SK-N-SH (cell line): ENCODE data around the gene ELAC1.

ENCODE experiments used
- CHD2 ChIP-seq: fragments of 150-350 bp; IDR thresholded peaks from 2 replicates; pipeline ENCODE4 v1.6.1; 2018; ENCODE audit warnings: low read length; ENCODE audit not compliant: partially characterized antibody
- EP300 ChIP-seq, 2 experiments: IDR thresholded peaks; 2 replicates each; pipeline versions ENCODE4 v1.4.0 to v1.6.1; 2012; ENCODE audit warnings: borderline replicate concordance in 1 of 2, low read depth in 1 of 2, low read length in 1 of 2
- GABPA ChIP-seq: IDR thresholded peaks from 2 replicates; pipeline ENCODE4 v1.4.0; 2012; ENCODE audit warnings: low read depth, mild to moderate bottlenecking
- GATA2 ChIP-seq: sonication (generic); formaldehyde crosslinking; IDR thresholded peaks from 2 replicates; pipeline ENCODE4 v1.5.0; 2020; ENCODE audit warnings: mild to moderate bottlenecking, missing genetic modification reagents
- RAD21 ChIP-seq: IDR thresholded peaks from 2 replicates; pipeline ENCODE4 v1.6.1; 2012; ENCODE audit warnings: mild to moderate bottlenecking, low read length
- SIN3A ChIP-seq: IDR thresholded peaks from 2 replicates; pipeline ENCODE4 v1.6.1; 2012; ENCODE audit warnings: low read depth, mild to moderate bottlenecking, low read length, moderate library complexity, borderline replicate concordance
- SMC3 ChIP-seq: IDR thresholded peaks from 2 replicates; pipeline ENCODE4 v1.6.1; 2012; ENCODE audit warnings: low read depth, low read length, improper control_type of control experiment
- TF ChIP-seq, protein P1 (sequence below): fragments of 200-600 bp; sonication (generic); IDR thresholded peaks from 2 replicates; pipeline ENCODE4 v1.6.1; 2017; ENCODE audit warnings: antibody characterized with exemption, mild to moderate bottlenecking, moderate library complexity

DNA sequence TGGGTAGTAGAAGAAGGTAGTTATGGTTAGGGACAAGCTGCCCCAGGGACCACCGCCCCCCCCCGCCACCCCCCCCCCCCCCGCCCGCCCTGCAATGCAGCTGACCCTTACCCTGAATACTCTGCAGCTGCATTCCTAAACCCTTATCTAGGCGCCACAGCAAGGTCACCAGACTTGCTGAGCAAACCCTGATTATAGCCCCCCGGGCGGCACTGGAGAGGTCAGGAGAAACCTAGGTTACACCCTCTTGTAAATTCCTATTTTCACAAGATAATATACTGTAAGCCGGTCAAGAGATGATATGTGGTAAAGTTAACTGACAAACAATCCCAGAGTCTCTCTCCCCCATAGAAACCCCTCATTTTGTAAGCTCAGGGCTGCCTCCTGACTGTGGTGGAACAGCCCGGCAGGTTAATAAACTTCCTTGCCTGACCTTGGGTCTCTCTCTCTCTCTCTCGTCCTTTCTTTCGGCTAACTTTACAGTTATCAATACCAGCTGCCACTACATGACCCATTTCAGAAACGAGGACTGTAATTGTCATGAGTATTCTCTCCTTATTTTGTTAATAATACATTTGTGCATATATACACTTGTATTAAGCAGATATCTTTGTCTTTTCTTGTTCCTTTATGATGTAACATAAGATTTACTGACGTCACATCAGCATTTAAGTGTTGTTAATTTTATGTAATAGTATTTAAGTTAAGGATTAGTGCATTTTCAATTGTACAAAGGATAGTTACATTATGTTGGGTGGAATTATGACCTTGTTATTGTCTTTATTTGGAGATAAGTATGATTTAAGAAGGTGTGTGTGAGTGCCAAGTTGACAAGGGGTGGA is 39.3 kb downstream of the ELAC1 start:
- TF ChIP-seq RAD21: no peak
- no peak for TF ChIP-seq EP300 (IDR thresholded peaks at IDR 0.05; ENCODE audit: borderline replicate concordance in 1 of 2, low read depth in 1 of 2, low read length in 1 of 2)
- TF ChIP-seq CHD2: no peak
- TF ChIP-seq, protein P1, sequence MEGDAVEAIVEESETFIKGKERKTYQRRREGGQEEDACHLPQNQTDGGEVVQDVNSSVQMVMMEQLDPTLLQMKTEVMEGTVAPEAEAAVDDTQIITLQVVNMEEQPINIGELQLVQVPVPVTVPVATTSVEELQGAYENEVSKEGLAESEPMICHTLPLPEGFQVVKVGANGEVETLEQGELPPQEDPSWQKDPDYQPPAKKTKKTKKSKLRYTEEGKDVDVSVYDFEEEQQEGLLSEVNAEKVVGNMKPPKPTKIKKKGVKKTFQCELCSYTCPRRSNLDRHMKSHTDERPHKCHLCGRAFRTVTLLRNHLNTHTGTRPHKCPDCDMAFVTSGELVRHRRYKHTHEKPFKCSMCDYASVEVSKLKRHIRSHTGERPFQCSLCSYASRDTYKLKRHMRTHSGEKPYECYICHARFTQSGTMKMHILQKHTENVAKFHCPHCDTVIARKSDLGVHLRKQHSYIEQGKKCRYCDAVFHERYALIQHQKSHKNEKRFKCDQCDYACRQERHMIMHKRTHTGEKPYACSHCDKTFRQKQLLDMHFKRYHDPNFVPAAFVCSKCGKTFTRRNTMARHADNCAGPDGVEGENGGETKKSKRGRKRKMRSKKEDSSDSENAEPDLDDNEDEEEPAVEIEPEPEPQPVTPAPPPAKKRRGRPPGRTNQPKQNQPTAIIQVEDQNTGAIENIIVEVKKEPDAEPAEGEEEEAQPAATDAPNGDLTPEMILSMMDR: no peak
- TF ChIP-seq GATA2 (CRISPR knock-in tag): no peak
- TF ChIP-seq SIN3A: no peak
- no peak for TF ChIP-seq GABPA
- no peak for TF ChIP-seq SMC3
